HG03460 (cell line): Measurements from ENCODE around the gene CLASP1.
"Not testable (repeated sequence)": the region's sequence is repeated elsewhere in the genome, so short reads cannot be mapped to it uniquely, and the experiment has no call there.

Experiments used
- ATAC-seq: cut with Tn5 transposase; IDR thresholded peaks from one replicate; pipeline ENCODE4 v1.9.1; 2021; ENCODE audit not compliant: unreplicated experiment

Gene CLASP1

GRCh38 chr2:121386102-121386501 is 263.2 kb downstream of the CLASP1 start:
- no peak for ATAC-seq

DNA sequence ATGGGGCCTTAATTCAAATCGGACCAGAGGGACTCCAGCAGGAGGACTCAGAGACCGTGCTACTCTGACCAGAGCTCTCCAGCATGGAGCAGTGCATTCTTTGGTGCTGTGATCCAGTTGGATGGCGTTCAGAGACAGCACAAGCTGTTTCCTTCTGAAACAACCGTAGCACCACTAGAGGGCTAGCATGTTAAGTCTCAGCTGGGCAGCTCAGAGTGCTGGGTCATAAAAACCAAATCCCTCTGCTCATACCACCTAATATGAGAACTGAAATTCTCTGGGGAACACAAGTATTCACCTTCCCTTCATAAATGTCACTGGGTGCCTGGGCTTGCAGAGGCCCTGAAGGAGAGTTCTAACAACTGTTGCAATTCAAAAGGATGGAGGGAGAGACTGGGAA is 266.5 kb downstream of the CLASP1 start:
- no peak for ATAC-seq

- ATAC-seq = no peak
Measured at GRCh38 chr2:121377646-121378045, 271.6 kb downstream of the CLASP1 start.

DNA sequence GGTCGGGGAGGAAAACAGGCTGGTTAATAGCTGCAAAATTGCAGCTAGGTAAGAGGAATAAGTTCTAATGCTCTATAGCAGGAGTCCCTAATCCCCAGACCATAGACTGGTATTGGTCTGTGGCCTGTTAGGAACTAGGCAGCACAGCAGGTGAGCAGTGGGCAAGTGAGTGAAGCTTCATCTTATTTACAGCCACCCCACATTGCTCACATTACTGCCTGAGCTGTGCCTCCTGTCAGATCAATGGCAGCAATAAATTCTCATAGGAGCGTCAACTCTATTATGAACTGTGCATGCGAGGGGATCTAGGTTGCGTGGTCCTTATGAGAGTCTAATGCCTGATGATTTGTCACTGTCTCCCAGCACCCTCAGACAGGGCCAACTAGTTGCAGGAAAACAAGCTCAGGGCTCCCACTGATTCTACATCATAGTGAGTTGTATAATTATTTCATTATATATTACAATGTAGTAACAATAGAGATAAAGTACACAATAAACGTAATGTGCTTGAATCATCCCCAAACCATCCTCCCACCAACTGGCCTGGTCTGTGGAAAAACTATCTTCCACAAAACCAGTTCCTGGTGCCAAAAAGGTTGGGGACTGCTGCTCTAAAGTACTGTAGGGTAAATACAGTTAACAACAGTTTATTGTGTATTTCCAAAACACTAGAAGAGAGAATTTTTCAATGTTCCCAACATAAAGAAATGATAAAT is 272.6 kb downstream of the CLASP1 start:
- ATAC-seq = no peak

- no peak for ATAC-seq
Measured at GRCh38 chr2:121375621-121376159, 273.6 kb downstream of the CLASP1 start.

GRCh38 chr2:121374412-121375075 is 274.7 kb downstream of the CLASP1 start:
- not testable (repeated sequence) for ATAC-seq

DNA sequence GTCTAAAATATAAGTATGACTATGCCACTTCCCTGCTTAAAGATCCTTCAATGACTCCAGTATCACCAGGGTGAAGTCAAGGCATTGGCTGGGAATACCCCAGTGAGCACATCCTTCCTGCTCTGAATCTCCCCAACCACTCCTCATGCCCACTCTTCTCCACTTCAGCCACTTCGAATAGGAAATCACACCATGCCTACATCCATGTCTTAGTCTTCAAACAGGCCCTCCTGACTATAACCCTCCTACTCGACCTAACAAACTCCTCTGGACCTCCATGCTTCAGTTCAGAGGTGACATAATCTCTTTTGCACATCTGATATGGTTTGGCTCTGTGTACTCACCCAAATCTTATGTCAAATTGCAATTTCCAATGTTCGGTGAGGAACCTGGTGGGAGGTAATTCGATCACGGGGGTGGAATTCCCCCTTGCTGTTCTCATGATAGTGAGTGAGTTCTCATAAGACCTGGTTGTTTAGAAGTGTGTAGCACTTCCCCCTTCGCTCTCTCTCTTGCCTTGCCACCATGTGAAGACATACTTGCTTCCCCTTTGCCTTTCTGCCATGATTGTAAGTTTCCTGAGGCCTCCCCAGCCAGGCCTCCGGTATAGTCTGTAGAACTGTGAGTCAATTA is 276.4 kb downstream of the CLASP1 start:
- ATAC-seq = no peak

DNA sequence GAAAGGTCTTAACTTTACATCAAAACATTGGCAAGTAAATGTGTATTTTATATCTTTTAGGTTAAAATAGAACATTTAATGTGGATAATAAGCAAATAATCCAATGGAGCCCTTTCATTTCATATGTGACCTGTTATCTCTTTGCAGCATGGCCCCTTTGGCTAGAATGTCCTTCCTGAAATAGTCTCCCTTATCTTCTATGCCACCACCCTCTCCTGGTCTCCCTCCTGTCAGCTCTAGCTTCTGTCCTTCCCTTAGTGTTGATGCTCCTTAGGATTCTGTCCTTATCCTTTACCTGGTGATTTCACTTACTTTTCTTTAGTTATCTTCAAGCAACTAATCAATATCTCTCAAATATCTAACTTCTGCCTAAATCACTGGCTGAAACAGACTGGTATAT is 277.2 kb downstream of the CLASP1 start:
- ATAC-seq = no peak

- ATAC-seq = no peak
Measured at GRCh38 chr2:121368836-121369235, 280.4 kb downstream of the CLASP1 start.

DNA sequence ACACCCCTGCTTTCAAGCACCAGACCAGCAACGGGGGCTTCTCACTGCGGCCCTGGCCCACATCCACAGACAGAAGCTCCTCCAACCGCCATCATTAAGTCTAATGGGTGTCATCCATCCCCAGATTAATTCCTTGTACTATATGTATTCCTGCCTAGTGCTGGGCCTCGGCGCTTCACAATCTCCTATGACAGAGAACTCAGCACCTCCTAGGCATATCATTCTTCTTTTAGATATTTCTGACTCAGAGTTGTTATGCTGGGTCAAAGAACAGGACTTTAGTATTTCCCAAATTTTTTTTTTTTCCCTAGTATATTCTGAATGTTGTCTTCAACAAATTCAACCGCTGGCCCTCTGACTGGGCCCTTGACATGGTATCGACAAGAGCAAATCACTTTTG is 281.1 kb downstream of the CLASP1 start:
- ATAC-seq = no peak

DNA sequence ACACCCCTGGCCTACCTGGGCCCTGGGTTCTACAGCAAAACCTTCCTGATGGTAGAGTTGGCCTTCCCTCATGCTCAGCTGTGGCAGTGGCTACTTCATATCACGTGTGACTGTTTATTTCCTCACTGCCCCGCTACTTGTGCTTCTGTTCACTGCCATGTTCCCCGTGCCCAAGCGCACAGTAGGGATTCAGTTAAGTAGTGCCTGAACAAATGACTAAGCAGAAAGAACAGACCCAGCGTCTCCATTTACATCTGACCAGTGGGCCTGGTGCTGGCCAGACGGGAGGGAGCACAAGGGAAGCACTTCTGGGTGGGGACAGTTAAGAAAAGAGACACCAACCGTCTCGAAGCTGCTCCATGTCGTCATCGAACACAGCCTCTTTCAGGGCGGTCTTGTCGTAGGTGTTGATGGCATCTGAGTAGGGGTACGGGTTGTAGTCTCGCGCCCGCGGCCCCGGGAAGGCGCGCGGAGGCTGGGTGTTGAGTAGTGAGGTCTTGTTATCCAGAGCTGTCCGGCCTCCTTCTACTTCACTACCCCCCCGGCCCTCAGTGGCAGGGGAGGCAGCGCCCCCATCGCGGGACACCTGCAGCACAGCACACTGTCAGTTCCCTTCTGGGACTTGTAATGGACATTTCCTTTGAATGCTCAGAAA is 281.9 kb downstream of the CLASP1 start:
- ATAC-seq = no peak

- ATAC-seq = no peak
Measured at GRCh38 chr2:121366040-121366439, 283.2 kb downstream of the CLASP1 start.

DNA sequence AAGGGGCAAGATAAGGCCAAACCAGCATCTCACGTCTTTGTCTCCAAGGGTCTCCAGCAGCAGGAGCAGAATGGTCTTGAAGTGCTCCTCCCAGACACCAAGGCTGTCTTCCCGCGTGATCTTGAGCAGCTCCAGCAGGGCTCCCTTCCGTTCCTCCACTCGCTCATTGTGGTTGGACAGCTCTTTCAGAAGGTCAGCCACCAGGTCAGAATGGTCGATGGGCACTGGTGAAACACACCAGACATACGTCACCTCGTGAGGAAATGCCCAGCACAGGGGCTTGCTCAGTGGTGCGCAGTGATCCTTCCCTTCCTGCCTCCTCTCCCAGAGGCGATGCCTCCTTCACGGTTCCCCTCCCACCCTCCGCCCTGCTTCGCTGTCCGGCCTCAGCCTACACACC is 284.2 kb downstream of the CLASP1 start:
- ATAC-seq = no peak

DNA sequence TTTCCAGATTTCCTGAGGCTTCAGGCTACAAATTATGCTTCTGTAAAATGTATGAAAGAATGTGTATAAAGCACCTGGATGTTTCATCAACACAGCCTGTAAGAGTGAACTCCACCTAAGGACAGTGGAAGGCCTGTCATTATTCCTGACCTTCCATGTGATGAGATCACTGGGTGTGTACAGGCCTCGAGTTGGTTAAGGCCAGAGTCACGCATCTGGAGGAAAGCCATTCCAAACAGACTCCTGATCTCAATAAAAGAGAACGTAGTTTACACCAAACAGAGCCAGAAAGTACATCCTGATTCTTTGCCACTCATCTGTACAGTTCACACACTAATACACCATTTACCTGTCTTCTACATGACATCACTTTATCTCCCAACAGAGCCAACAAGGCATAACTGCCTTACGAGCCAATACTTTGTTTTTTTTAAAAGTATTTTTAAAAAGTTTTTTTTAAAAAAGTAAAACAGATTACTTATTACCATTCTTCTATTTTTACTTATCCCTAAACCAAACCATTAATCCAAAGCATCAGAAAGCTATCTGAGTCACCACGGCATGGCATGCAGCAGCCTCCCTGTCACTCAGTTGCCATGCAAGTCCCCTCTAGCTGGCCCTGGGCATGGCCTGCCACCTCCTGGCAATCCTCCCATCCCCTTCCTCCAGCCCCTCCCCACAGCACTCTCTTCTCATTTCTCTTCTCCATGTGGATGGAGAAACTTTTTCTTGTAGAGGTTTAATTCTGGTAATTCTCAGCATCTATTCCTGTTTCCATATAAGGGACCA is 285.4 kb downstream of the CLASP1 start:
- ATAC-seq = no peak

DNA sequence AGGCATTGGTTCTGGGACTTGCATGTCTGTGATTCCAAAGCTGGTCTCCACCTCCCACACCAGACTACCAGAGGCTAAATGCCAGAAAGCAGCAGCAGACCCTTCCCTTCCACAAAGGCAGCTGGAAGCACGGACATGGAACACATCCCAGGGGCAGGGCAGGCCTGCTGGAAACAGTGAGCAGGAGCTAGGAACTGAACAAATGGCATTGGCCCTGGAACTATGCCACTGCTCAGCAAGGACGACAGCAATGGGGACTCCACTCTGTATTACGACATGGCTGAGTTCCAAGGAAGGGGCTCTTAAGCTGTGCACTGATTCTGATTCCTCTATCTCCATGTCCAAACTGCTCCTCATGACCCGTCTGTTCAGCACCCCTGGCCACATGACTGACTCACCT is 286.5 kb downstream of the CLASP1 start:
- no peak for ATAC-seq

GRCh38 chr2:121362226-121362625 is 287.0 kb downstream of the CLASP1 start:
- ATAC-seq = no peak

- no peak for ATAC-seq
Measured at GRCh38 chr2:121360566-121361300, 288.5 kb downstream of the CLASP1 start.

GRCh38 chr2:121359716-121360565 is 289.3 kb downstream of the CLASP1 start:
- ATAC-seq = no peak

- no peak for ATAC-seq
Measured at GRCh38 chr2:121359170-121359569, 290.1 kb downstream of the CLASP1 start.
